ENCODE data around the gene CCDC69.

Gene CCDC69

GRCh38 chr5:151159649-151160373 lies 64.1 kb downstream of the CCDC69 start:
- DNase-seq = no peak

- DNase-seq = peak in 1 of 2 experiments; percentile 45
Measured at GRCh38 chr5:151158287-151158661, 65.6 kb downstream of the CCDC69 start.

DNA sequence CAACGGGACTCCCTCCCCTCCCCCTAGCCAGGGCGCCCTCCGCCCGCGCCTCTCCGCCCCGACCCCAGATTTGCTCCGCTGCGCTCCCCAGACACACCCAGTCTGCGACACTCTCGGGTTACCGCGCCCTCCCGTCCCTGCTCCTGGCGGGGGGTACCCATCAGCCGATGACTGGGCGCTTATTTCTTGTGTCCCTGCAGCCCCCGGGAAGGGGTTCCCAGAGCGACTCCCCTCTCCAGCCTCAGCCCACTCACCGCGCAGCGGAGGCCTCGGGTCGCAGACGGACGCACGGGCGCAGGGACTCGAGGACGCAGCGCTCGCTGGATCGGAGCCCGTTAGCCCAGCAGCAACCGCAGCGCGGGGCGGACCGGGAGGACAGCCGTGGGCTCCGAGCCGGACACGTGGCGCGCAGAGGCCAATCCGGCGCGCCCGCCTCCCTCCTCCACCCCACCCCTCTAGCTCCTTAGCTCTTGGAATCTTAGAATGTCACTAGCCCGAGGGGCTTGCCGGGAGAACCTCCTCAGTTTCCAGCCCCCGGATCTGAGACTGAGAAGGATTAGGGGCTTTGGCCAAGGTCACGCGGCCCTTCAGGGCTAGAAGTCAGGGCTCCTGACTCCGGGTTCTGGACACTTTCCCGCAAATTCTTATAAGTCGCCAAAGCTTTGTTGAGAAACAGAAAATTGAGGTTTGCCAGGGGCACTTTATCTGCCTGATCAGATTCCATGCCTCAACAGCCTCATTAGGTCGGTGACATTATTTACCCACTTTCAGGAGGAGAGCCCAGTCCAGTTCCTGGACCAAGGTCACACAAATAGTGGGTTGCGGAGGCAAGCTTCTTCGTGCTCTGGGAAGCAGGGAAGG lies 66.2 kb downstream of the CCDC69 start, which contains the start of gene ANXA6:
Gene ANXA6 (minus strand): TSS at position 354 of the 861 bp plus-strand sequence. CDS start 9,878 bp downstream, outside the sequence.
- peak; percentile 76 to 82 for DNase-seq

DNA sequence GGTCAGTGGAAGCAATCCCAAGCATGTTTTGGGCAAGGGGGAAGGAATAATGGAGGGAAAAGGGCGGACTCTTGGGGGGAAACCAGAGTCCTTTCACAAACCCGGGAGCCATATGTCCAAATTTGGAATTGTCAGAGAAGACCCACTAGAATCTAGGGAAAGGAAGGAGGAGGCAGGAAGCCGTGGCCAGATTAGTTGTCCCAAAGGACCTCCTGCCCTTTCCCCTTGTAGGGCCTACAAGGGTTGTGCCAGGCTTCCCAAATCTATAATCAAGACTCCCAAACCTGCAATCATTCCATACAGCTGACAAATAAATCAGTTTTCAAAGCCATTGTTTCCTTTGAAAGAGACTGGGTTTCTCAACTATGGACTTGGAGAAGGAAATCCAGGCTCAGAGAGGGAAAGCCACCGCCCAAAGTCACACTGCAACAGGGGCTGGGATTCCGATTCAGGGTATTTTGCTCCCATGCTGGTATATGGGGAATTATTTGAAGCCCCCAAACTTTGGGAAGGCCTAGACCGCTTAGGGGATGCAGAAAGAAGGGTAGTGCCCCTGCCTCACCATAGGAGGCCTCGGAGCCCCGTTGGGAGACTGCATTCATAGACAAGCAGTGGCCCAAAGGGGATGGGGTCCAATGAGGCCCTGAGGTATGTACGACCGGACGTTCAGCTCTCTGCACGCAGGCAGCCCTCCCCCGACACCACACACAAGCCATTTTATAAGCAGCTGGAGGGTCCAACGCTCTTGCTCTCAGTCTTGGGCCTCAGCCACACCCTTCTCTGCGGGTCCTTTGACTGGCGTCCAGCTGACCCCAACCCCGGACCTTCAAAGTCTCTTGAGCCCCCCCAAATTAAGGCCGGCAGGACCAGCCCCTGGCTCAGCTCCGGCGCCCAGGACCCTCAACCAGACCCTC lies 67.1 kb downstream of the CCDC69 start:
- peak; percentile 57 to 58 for DNase-seq

GRCh38 chr5:151155775-151156506 lies 68.0 kb downstream of the CCDC69 start:
- peak; percentile 43 to 49 for DNase-seq

DNA sequence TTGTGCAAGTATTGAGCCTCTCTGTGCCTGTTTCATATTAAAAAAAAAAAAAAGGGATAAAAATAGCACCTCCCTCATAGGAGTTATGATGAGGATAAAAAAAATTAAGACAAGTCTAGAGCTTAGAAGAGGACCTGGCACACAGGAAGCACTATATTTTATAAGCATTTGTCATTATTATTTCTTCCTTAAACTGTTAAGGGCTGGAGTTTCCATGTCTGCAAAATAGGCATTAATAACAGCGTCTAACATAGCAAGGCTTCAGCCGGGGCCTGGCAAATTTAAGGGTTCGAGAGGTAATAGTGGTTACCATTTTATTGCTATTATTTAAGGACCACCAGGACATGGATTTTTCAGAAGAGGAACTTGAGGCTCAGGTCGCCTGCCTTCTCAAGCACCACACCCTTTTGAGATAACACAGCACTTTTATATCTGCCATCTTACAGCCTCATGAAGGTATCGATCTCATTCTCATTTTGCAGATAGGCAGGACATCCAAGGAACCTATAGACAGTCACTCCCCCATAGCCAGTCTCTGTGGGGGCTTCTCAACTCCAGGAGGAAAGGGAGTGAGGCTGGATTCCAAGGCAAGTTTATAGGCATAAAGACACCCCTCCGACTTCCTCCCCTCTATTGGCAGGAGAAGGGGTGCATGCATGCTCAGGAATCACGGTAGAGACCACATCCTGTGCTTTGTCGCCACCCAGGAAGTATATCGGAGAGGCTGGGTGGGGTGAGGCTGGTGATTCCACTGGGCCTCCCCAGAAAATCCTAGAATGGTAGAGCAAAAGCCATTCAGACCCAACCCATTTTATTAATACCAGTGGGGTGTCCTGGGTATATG lies 68.7 kb downstream of the CCDC69 start:
- peak; percentile 64 to 68 for DNase-seq

GRCh38 chr5:151153766-151154272 lies 70.1 kb downstream of the CCDC69 start:
- peak; percentile 67 to 69 for DNase-seq

DNA sequence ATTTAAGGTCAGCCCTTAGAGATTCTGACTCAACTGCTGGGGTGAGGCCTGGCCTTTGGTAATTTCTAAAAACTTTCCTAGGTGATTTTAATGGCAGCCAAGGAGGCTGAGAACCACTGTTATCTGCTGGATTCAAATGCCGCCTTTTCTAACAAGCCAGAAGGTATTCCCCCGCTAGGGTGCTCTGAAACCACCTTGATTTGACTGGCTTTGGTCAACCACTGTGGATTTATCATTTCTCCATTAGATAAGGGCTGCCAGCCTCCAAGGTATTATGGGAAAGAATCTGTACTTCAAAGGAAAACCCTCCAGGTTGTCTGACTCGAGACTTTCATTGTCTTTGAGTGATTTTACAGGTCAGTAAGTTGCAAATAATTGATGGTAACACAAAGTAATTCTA lies 70.6 kb downstream of the CCDC69 start:
- DNase-seq = peak in 1 of 2 experiments; percentile 41

GRCh38 chr5:151151793-151152192 lies 72.1 kb downstream of the CCDC69 start:
- DNase-seq = peak; percentile 79 to 81

DNA sequence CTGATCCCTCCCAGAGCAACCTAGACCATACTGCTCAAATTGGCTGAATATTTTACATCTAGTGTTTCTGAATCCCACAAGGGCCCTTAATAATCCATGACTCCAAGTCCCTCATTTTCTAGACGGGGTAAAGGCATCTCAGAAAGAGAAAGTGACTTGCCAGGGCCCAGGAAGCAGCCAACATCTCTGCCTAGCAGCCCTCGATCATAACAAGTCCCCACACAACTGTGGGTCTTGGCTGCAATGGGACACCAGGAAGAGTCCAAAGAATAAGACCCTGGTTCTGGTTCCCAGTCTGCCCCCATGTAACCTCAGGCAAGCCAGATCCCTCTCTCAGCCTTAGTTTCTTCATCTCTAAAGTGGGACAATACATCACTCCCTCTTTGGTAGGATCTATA lies 72.6 kb downstream of the CCDC69 start:
- DNase-seq = no peak

DNA sequence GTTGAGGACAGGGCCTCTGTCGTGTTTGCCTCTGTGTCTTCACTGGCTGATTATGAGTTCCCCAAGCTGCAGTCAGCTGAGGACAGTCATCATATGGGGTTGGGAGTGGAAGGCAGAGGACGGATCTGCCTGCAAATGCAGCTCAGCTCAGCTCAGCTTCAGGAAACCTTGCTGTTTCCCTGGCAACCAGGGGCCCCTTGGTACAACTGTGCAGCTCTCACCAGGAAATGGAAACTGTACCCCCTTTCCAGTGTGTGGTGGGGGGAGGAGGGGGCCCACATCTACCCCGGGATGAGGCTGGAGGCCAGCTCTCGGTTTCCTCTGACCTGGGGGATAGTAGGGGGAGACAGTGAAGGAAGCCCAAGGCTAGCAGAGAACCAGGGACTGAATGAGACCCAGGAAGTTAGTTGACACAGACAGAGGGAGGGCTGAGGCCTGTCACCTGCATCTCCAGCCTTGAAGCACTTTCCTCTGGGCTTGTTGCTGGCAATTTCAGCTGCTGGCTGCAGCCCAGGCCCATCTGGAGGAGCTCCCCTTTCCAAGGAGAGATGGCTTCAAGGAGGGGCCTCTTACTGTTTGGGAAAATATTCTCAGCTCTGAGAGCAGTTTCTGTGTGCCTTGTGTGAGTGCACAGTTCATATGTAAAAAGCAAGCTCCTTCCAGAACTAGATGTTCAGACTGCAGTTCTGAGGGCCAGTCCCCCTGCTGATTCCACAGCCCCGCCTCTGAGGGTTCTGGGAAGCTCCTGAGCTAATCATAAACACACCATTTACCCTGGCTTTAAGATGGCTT lies 73.2 kb downstream of the CCDC69 start:
- DNase-seq = peak; percentile 76 to 78

DNA sequence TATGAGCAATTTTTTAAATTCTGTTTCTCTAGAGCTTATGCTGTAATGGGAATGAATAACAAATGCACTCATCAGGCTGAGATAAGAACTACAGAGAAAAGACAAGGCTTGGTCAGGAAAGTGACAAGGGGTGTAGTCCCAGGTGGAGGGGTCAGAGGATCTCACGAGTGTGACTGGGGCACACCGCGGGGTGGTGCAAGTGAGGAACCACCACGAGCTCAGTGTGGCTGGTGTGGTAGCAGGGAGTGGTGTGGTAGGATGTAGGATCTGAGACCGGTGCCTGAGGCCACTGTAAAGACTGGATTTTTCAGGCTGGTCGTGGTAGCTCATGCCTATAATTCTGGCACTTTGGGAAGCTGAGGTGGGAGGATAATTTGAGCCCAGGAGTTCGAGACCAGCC lies 75.3 kb downstream of the CCDC69 start:
- no peak for DNase-seq

GRCh38 chr5:151147033-151147432 lies 76.9 kb downstream of the CCDC69 start:
- DNase-seq = no peak

DNA sequence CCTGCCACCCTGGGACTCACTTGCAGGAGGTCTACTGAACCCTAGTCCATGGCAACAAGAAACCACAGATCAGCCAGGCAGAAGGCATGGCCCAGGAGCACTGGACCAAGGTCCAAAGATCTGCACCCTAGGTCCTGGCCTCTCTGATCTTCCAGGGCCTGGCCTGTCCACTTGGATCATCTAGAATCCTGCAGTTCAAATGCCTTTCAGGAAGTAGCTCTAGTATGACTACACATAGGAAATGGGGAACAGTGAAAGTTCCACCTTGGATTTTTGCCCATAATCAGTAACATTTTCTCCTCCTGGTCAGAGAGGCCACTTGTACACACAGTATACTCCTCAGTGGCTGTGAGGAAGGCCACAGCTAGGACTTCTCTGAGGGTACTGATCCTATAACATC lies 77.8 kb downstream of the CCDC69 start:
- no peak for DNase-seq

GRCh38 chr5:151144922-151145321 lies 79.0 kb downstream of the CCDC69 start:
- no peak for DNase-seq

- DNase-seq = no peak
Measured at GRCh38 chr5:151144275-151144674, 79.6 kb downstream of the CCDC69 start.

DNA sequence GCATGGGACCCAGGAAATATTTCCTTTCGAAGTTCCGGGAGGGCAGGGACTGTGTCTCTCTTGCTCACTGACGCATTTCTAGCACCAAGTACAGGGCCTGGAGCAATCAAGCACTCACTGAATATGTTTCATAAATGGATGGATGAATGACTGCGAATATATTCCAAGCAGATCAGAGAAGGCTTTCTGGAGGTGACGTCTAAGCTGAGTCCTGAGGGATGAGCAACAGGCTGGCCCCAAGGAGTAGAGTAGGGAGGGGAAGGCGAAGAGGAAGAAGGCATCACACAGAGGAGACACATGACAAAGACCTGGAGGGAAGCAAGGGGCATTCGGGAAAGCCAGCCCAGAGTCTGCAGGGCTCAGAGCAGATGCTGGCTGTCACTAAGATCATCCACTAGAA lies 80.2 kb downstream of the CCDC69 start:
- DNase-seq = no peak

- no peak for DNase-seq
Measured at GRCh38 chr5:151142933-151143332, 81.0 kb downstream of the CCDC69 start.

GRCh38 chr5:151141535-151141934 lies 82.4 kb downstream of the CCDC69 start:
- DNase-seq = peak; percentile 71 to 73

Data from activated T-cell treated with anti-CD3 and anti-CD28 coated beads, Interleukin-2, amount 50 U/mL, for 48 hours (primary cell).